Right forelimb (tissue), 1 donor: Measurements from ENCODE around the gene ZNF70.

Source experiments
- DNase-seq: peaks from one replicate; pipeline ENCODE4 v3.0.0-alpha.2; 2018

ZNF70 gene

GRCh38 chr22:23778577-23778900 is 27.6 kb upstream of the ZNF70 start:
- DNase-seq, result no peak

GRCh38 chr22:23777776-23778576 is 27.1 kb upstream of the ZNF70 start:
- DNase-seq, result no peak

- DNase-seq, result no peak
Observed at GRCh38 chr22:23775779-23776375, 25.0 kb upstream of the ZNF70 start.

- no peak for DNase-seq
Observed at GRCh38 chr22:23774922-23775436, 24.1 kb upstream of the ZNF70 start.

GRCh38 chr22:23774114-23774921 is 23.4 kb upstream of the ZNF70 start:
- no peak for DNase-seq

- no peak for DNase-seq
Observed at GRCh38 chr22:23773483-23774113, 22.7 kb upstream of the ZNF70 start.

- DNase-seq, result peak; percentile 80
Observed at GRCh38 chr22:23772649-23773473, 21.9 kb upstream of the ZNF70 start, which contains the start of gene MMP11. MMP11 (plus strand) TSS chr22:23772849; CDS start chr22:23772871, 22 bp downstream.

- DNase-seq, result no peak
Observed at GRCh38 chr22:23772315-23772648, 21.4 kb upstream of the ZNF70 start.

- DNase-seq, result no peak
Observed at GRCh38 chr22:23769321-23769965, 18.5 kb upstream of the ZNF70 start.

GRCh38 chr22:23767673-23768548 is 17.0 kb upstream of the ZNF70 start, which contains the start of gene CHCHD10:
CHCHD10 (minus strand) TSS chr22:23767972; CDS start chr22:23767874, 98 bp downstream.
- peak; percentile 89 for DNase-seq

- DNase-seq, result no peak
Observed at GRCh38 chr22:23767303-23767672, 16.4 kb upstream of the ZNF70 start.

- no peak for DNase-seq
Observed at GRCh38 chr22:23764899-23765881, 14.3 kb upstream of the ZNF70 start.

GRCh38 chr22:23763954-23764353 is 13.0 kb upstream of the ZNF70 start:
- DNase-seq, result no peak

GRCh38 chr22:23763579-23763945 is 12.7 kb upstream of the ZNF70 start:
- no peak for DNase-seq

GRCh38 chr22:23762842-23763578 is 12.1 kb upstream of the ZNF70 start, which contains the start of gene C22orf15:
C22orf15 (plus strand) TSS chr22:23762990; CDS start chr22:23763307, 317 bp downstream.
- DNase-seq, result no peak

- DNase-seq, result no peak
Observed at GRCh38 chr22:23760056-23760455, 9.1 kb upstream of the ZNF70 start.

GRCh38 chr22:23759566-23759965 is 8.7 kb upstream of the ZNF70 start:
- no peak for DNase-seq

GRCh38 chr22:23756891-23757290 is 6.0 kb upstream of the ZNF70 start:
- no peak for DNase-seq
